Cardiac muscle cell (in vitro differentiated cells and primary cell): ENCODE measurements around the gene ARNT2. TPM values are rescaled to one million over a fixed set of nuclear protein-coding genes. Genes with fewer than 3 reads are reported as not detected.

Source experiments
- DNase-seq, 2 donors: peaks; one replicate each; pipeline versions ENCODE4 v3.0.0 to v3.0.0-alpha.2; 2010 to 2017; ENCODE audit warnings: low read depth in 1 of 2, low spot score in 1 of 2
- H3K27ac ChIP-seq: fragments of 200-600 bp; sonication (generic); 2 replicates; pipeline ENCODE4 v1.5.1; 2016
- H3K27me3 ChIP-seq: fragments of 200-600 bp; sonication (generic); 2 replicates; pipeline ENCODE4 v1.6.0; 2016; ENCODE audit warnings: control low read depth
- H3K36me3 ChIP-seq: fragments of 200-600 bp; sonication (generic); 2 replicates; pipeline ENCODE4 v1.5.1; 2016; ENCODE audit warnings: control low read depth
- H3K4me1 ChIP-seq: fragments of 200-600 bp; sonication (generic); 2 replicates; pipeline ENCODE4 v1.8.1; 2017; ENCODE audit warnings: low read depth, mild to moderate bottlenecking, mixed run types
- H3K4me3 ChIP-seq: fragments of 200-600 bp; sonication (generic); 2 replicates; pipeline ENCODE4 v1.5.1; 2016; ENCODE audit warnings: mild to moderate bottlenecking
- H3K9me3 ChIP-seq: fragments of 200-600 bp; sonication (generic); 2 replicates; pipeline ENCODE4 v1.5.1; 2017; ENCODE audit warnings: low read depth, mild to moderate bottlenecking, control low read depth
- CTCF ChIP-seq: IDR thresholded peaks from 2 replicates; pipeline ENCODE4 v1.5.1; 2012; ENCODE audit warnings: low read depth, mild to moderate bottlenecking, low read length
- polyA plus RNA-seq: library from polyadenylated mRNA; unstranded; fragments of >200 nt; fragmentation: Nextera tagmentation; extraction: Ambion mirVana; gene quantifications from 2 replicates; pipeline ENCODE4 v1.2.1, GENCODE V29; 2016
- total RNA-seq: library from RNA; depleted of rRNA; stranded (reverse); fragments of >200 nt; gene quantifications from 2 replicates; pipeline ENCODE4 v1.2.3, GENCODE V29; 2016

The ARNT2 gene
- total and polyA plus RNA-seq, 2 experiments from 2014 or later, result 3.8 to 4.4 TPM

- DNase-seq, result peak in 1 of 2 donors; percentile 46
- H3K4me3 ChIP-seq, result no peak overlapping the region
- H3K36me3 ChIP-seq, result no peaks in the 10 kb centered on the region
- H3K27me3 ChIP-seq, result no peaks in the 10 kb centered on the region
- no peak for TF ChIP-seq CTCF
- no peak overlapping the region for H3K27ac ChIP-seq
- H3K9me3 ChIP-seq, result no peaks in the 10 kb centered on the region
- no peaks in the 10 kb centered on the region for H3K4me1 ChIP-seq
Measured at GRCh38 chr15:80464951-80465625, 60.9 kb downstream of the ARNT2 start.

GRCh38 chr15:80465626-80466005, 61.4 kb downstream of the ARNT2 start:
- H3K9me3 ChIP-seq, result no peaks in the 10 kb centered on the region
- no peak for TF ChIP-seq CTCF
- no peak overlapping the region for H3K27ac ChIP-seq
- no peaks in the 10 kb centered on the region for H3K27me3 ChIP-seq
- no peaks in the 10 kb centered on the region for H3K36me3 ChIP-seq
- no peaks in the 10 kb centered on the region for H3K4me1 ChIP-seq
- no peak for DNase-seq
- H3K4me3 ChIP-seq, result no peak overlapping the region

- no peak for DNase-seq
- Histone ChIP-seq H3K9me3 (no peaks in the 10 kb centered on the region), H3K36me3 (no peaks in the 10 kb centered on the region), H3K4me1 (no peaks in the 10 kb centered on the region), H3K27ac (no peak overlapping the region), H3K4me3 (no peak overlapping the region), H3K27me3 (no peaks in the 10 kb centered on the region)
- no peak for TF ChIP-seq CTCF
Measured at GRCh38 chr15:80466543-80466942, 62.4 kb downstream of the ARNT2 start.

GRCh38 chr15:80467311-80467714, 63.1 kb downstream of the ARNT2 start:
- H3K9me3 ChIP-seq, result no peaks in the 10 kb centered on the region
- H3K4me1 ChIP-seq, result no peaks in the 10 kb centered on the region
- no peak overlapping the region for H3K4me3 ChIP-seq
- TF ChIP-seq CTCF, result no peak
- H3K36me3 ChIP-seq, result no peaks in the 10 kb centered on the region
- H3K27me3 ChIP-seq, result no peaks in the 10 kb centered on the region
- H3K27ac ChIP-seq, result no peak overlapping the region
- peak; percentile 33 to 40 for DNase-seq

- H3K36me3 ChIP-seq, result no peaks in the 10 kb centered on the region
- TF ChIP-seq CTCF, result no peak
- no peak overlapping the region for H3K27ac ChIP-seq
- no peaks in the 10 kb centered on the region for H3K4me1 ChIP-seq
- H3K4me3 ChIP-seq, result no peak overlapping the region
- H3K9me3 ChIP-seq, result no peaks in the 10 kb centered on the region
- no peaks in the 10 kb centered on the region for H3K27me3 ChIP-seq
- DNase-seq, result no peak
Measured at GRCh38 chr15:80468796-80469195, 64.6 kb downstream of the ARNT2 start.
